NCI-H524 treated with DMSO at 0.1 percent for 48 hours (cell line): Measurements from ENCODE around the gene ZNF346.

Experiments
- DNase-seq: peaks from one replicate; lab custom pipeline; 2025; lab: John Stamatoyannopoulos, UW

Gene ZNF346

DNA sequence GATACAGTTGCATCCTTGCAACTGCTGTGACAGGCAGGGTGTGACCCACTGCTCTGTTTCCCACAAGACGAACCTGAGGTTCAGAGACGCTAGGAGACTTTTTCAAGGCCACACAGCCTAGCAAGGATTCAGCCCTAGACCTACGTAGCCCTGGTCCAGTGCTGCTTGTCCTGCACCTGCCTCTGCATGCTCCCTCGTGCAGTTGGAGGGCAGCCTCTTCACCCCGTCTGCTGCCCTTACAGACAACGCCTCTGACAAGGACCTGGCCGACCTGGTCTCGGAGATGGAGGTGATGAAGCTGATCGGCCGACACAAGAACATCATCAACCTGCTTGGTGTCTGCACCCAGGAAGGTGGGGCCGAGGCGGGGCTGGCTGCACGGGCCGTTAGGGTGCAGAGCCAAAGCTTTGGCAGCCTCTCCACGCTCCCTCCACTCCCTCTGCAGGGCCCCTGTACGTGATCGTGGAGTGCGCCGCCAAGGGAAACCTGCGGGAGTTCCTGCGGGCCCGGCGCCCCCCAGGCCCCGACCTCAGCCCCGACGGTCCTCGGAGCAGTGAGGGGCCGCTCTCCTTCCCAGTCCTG is 72.7 kb downstream of the ZNF346 start:
- DNase-seq, result no peak

DNA sequence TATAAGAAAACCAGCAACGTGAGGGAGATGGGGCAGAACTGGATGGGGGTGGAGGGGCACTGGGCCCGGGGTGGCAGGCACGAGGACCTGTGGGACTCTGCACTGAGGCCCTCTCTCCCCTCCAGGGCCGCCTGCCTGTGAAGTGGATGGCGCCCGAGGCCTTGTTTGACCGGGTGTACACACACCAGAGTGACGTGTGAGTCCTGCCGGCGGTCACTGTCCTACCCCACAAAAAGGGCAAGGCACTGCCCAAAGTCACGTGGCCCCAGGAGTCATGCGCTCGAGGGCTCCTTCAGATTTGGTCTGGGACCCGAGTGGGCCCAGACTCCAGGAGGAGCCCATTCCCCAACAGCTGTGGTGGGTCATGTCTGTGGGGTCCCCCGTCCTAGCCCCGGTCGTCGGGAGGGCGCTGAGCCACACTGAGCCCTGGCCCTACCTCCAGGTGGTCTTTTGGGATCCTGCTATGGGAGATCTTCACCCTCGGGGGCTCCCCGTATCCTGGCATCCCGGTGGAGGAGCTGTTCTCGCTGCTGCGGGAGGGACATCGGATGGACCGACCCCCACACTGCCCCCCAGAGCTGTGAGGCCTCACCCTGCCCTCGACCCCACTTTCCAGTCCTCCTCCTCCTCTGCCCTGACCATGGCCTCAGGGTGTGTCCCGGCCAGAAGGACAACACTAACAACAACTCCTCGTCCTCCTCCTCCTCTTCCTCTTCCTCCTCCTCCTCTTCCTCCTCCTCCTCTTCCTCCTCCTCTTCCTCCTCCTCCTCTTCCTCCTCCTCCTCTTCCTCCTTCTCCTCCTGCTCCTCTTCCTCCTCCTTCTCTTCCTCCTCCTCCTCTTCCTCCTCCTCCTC is 73.9 kb downstream of the ZNF346 start:
- DNase-seq, result no peak

DNA sequence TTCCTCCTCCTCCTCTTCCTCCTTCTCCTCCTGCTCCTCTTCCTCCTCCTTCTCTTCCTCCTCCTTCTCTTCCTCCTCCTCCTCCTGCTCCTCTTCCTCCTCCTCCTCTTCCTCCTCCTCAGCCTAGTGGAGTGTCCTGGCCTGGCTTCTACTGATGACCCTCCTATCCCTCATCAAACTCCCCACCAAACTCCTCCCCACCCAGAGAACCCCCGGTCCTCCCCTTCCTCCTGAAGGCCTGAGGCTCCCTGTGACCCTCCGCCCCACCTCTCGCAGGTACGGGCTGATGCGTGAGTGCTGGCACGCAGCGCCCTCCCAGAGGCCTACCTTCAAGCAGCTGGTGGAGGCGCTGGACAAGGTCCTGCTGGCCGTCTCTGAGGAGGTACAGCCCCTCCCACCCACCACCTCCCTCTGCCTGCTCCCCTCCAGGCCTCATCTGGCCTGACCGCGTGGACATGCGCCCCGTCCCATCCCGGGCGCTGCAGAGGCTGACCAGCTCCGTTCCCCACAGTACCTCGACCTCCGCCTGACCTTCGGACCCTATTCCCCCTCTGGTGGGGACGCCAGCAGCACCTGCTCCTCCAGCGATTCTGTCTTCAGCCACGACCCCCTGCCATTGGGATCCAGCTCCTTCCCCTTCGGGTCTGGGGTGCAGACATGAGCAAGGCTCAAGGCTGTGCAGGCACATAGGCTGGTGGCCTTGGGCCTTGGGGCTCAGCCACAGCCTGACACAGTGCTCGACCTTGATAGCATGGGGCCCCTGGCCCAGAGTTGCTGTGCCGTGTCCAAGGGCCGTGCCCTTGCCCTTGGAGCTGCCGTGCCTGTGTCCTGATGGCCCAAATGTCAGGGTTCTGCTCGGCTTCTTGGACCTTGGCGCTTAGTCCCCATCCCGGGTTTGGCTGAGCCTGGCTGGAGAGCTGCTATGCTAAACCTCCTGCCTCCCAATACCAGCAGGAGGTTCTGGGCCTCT is 74.8 kb downstream of the ZNF346 start:
- no peak for DNase-seq

DNA sequence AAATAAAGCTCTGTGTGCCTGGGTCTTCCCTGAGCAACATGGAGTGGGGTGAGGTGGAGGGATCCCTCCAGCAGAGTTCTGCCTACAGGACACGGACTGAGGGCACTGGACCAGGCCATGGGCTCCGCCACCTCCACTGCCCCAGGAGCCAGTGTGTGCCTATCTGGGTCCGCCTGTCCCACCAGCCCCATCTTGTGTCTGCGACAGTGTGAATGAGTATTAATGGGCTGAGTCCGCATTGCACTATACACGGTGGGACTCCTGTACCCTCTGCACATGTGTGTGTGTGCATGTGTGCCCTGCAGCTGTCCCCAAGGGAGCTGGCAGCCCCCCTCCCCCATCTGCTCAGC is 75.6 kb downstream of the ZNF346 start:
- no peak for DNase-seq

- DNase-seq, result no peak
Observed at GRCh38 chr5:177098470-177099141, 76.1 kb downstream of the ZNF346 start.

GRCh38 chr5:177099422-177100093 is 77.1 kb downstream of the ZNF346 start:
- no peak for DNase-seq

DNA sequence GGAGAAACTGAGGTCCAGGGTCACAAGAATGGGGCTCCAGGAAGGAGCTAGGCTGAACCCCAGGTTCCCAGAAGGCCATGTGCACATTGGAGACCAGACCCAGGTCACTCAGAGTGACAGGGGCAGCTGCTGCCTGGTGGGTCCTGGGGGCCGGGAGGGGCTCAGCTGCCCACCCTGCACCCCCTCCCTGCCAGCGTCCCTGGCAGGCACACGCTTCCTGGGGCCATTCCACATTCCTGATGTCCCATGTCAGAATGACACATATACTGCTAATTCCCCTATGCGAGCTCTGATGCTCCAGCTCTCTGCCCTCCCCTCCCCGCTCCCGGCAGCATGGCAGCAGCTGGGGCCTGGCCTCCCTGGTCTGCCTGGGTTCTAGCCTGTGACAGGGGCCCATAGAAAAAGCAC is 78.2 kb downstream of the ZNF346 start:
- no peak for DNase-seq

GRCh38 chr5:177103523-177104253 is 81.2 kb downstream of the ZNF346 start:
- no peak for DNase-seq

DNA sequence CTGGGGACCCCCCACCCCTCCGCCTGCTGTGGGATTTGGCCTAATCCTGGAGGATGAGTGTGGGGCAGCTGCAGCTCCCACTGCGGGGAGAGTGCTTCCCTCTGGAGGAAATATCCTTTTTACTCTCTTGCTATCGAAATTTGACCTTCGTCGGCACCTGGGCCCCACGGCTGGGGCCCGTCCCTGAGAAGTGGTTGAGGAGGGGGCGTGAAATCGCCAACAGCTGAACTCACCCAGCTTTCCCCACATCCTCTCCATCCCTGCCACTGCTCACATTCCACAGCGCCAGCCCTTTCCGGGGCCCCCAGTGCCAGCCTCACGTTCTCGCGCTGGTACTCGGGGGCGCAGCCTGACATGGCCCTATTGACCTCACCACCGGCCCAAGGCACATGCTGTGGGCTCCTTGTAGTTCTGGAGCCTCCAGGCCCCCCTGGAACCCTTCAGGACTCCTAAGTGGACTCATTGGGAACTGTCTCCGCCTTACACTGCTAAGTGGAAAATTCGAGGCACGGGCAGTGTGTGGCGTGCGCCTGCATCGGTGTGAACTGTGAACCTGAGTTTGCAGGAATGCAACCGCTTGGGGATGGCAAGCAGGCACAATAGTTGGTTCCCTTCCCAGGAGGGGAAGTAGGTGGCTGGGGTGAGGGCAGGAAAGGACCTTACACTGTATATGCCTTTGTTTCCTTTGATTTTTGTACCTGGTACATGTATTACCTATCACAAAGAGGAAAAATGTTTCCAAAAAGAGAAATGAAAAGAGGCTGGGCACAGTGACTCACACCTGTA is 83.4 kb downstream of the ZNF346 start:
- DNase-seq, result no peak

- no peak for DNase-seq
Observed at GRCh38 chr5:177107159-177107558, 84.7 kb downstream of the ZNF346 start.

GRCh38 chr5:177109810-177110209 is 87.3 kb downstream of the ZNF346 start:
- no peak for DNase-seq

DNA sequence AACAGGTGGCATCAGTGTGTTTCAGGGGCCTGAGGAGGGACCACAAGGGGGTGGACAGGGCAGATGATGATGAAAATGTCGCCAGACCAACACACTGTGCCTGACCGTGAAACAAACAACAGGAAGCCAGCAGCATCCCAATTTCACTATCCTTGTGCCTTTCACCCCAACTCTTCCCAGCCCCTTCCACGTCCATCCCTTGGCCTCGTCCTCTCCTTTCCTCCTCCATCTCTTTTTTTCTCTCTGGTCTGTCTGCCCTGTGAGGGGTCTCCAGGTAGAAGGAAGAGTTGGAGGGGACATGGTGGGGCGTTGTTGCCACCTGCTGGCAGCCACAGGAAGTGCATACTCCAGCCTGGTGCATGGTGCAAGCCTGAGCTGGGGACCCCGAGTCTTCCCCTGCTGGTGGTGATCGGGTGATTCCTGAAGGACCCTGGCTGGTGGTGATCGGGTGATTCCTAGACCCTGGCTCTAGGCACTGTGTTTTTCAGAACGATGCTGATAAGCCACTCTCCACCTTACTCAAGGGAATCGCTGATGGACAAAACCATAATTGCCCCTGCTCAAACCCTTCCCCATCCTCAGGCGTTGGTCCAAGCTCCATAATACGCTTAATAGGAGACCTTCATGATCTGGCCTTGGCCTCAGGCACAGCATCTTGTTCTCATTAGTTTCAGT is 89.4 kb downstream of the ZNF346 start:
- DNase-seq, result no peak

- DNase-seq, result no peak
Observed at GRCh38 chr5:177112589-177113220, 90.2 kb downstream of the ZNF346 start.

DNA sequence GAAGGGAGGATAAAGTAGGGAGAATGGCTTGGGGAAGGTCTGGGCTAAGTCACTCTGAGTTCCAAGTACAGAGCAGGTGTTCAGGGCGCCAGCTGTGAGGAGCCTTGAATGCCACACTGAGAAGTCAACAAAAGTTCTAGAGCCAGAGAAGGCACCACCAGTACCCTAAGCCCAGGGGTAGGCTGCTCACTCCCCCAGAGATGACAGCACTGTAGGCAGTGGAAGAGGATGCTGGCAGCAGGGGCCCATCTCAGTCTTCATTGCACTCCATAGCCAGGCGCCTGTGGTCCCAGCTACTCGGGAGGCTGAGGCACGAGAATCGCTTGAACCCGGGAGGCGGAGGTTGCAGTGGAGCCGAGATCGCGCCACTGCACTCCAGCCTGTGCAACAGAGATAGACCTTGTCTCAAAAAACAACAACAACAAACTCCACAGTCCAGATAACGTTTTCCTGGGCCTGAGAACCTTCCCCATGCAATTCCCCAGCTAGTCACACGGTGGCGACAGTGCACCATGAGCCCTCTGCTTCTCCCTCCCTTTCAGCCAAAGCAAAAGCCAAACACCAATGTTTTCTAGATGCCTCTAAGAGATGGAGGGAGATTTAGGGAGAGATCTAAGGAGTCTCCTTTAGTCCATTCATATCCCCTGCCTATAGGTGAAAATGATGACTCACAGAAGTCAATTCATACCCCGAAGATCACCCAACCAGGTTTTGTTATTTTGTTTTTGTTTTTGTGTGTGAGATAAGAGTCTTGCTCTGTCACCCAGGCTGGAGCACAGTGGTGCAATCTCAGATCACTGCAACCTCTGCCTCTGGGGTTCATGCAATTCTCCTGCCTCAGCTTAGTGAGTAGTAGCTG is 91.3 kb downstream of the ZNF346 start:
- DNase-seq, result no peak

DNA sequence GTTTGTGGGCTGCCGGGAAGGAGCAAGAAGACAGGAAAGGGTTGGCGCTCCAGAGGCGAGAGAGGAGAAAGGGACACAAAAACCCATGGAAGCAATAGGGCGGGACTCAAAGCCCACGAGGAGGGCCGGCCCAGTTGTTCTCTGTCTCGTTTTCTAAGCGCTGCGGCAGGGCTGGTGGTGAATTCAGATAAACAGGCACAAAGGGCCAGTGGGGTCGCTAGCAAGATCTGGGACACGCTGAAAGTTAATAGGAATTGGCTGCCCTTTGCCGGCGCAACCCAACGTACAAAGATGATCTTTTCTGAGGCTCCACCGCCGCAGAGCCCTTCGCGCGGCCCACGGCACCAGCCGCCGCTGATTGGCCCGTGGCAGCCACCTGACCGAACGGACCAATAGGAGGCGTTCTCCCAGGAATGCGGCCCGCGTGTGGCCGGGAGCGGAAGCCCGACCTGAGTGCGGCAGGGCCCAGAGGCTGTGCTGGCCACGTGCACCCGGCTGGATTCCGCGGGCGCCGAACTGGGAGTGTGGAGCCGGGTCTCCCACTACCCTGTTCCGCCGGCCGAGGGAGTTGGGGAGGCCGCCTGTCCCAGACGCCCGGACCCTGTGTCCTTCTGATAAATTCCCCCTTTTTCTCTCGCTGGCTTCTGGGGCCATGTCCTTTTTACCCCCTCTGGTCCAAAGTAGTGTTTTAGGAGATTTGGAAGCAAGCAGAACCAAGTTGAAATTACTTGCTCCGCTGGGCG is 94.3 kb downstream of the ZNF346 start:
- no peak for DNase-seq

GRCh38 chr5:177117441-177118045 is 95.0 kb downstream of the ZNF346 start:
- no peak for DNase-seq

DNA sequence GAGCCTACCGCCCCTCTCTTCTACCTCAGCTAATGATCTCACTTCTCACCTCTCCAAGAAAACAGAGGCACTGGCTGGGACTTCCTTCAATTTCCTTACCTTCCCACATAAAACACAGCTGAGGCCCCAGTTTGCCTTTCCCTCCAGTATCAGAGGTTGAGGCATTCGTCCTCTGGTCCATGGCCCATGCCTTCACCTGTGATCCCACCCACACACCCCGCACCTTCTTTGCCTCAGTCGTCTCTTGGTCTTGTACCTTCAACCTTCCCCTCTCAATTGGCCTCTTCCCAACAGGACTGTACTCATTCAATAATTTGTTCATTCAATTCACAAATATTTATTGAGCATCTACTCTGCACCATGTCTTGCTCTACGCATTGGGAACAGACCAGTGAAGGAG is 100.1 kb downstream of the ZNF346 start:
- no peak for DNase-seq
